GM04504 (cell line): ENCODE measurements around the gene CIB1.
"Not testable (repeated sequence)": the region's sequence is repeated elsewhere in the genome, so short reads cannot be mapped to it uniquely, and the experiment has no call there.

ENCODE experiments used
- DNase-seq: peaks from one replicate; pipeline ENCODE4 v3.0.0-alpha.2; 2012; ENCODE audit warnings: low read depth

The CIB1 gene

GRCh38 chr15:90192961-90193786 is 40.6 kb downstream of the CIB1 start:
- no peak for DNase-seq

DNA sequence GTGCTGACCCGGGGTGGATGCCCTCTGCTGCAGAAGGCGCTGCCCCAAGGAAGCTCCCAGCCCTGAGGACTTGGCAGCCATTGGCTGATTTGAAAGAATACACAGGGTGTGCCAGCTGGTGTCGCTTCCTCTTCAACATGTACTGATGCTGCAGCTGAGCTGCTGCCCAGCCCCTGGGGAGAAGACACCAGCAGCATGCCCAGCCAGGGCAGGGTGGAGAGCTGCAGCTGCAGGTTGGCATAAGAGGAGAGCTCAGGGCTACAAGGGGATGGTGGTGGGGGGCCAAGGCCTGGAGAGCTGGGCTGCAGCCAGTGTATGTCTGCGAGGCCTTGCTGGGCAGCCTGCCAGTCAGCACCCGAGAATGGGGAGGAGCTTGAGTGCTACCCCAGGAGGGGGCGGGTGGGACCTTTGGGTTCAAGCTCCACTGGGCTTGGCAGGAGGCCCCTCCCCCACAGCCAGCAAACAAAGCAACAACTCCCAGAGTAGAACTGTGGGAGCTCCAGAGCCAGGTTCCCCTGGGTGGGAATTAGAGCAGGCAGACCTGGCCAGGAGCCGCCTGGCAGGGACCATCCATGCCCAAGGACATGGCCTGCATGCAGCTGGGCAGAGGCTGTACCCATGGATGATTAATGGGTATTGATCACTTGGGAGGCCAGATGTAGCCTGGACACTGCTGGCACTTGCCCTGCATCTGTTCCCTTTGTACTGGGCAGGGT is 41.8 kb downstream of the CIB1 start:
- no peak for DNase-seq

DNA sequence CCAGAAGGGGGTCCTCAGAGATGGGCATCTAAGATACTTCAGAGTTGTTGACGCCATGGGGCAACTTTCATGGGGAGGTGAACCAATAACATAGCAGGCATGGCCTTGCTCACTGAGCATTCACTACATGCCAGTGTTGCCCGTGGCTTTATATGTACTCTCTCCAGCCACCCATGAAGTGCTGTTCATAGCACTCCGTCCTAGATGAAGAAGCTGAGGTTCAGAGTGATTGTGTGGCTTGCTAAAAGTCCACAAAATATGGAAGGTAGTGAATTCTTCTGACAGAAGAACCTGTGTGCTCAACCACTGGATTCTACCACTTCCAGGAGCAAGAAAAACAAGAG is 42.4 kb downstream of the CIB1 start:
- no peak for DNase-seq

DNA sequence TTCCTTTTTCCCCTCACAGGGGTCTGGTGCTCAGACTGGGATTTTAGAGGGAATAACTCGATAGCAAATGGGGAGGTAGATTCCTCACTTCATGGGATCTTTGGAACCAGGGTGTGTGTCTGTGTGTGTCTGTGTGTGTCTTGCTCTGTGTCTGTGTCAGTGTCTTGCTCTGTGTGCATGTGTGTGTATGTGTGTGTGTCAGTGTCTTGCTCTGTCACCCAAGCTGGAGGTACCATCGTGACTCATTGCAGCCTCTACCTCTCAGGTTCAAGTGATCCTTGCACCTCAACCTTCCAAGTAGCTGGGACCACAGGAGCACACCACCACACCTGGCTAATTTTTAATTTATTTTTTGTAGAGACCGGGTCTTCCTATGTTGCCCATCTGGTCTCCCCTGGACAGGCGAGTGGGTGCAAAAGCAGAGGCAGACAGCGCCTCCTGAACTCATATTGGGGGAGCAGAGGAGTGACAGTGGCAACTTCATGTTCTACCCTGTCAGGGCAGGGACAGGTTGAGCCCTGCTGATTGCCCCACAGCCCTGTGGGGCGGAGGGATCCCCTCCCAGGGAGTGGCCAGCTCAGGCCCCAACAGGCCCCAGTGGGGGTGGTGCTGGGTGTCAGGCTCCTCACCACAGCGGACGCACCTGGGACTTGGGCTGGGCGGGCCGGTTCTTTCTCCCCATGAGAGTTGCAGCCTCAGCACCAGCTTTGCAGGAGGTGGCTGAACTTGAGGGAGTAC is 43.0 kb downstream of the CIB1 start:
- no peak for DNase-seq

- no peak for DNase-seq
Observed at GRCh38 chr15:90189781-90190467, 43.8 kb downstream of the CIB1 start.

DNA sequence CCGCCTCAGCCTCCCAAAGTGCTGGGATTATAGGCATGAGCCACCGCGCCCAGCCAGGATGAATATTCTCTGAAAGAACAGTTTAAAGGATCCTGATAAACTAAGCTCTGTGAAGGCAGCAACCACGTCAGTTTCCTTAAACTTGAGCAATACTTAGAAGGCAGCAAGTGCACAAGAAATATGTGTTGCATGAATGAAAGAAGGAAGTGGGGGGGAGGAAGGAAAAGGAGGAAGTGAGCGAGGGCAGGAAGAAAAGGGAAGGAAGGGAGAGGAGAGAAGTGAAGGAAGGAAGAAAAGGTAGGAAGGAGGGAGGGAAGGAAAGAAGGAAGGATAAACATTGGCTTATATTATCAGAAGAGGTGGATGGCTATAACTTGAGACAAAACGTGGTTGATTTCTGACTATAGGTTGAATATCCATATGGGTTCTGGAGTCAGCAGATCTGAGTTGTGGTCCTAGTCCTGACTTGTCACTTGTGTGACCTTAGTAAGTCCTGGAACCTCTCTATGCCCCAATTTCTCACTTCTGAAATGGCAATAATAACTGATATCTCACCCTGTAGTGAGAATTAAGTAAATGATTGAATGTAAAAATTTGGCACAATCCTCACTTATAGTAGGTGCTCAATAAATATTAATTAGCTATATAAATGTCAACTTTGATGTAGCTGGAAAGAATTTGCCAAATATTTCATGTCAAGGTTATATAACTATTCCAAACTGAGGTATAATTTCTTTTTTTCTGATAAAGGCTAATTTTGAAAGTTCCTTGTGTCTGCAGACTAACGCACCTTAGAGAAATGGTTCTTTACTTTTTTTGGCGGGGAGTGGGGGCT is 44.6 kb downstream of the CIB1 start:
- DNase-seq: no peak

DNA sequence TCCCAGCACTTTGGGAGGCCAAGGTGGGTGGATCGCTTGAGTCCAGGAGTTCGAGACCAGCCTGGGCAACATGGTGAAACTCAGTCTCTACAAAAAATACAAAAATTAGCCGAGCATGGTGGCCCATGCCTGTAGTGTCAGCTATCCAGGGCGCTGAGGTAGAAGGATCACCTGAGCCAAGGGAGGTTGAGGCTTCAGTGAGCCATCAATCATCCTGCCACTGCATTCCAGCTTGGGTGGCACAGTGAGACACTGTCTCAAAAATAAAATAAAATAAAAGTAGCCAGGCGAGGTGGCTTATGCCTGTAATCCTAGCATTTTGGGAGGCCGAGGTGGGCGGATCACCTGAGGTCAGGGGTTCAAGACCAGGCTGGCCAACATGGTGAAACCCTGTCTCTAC is 45.7 kb downstream of the CIB1 start:
- DNase-seq: not testable (repeated sequence)

DNA sequence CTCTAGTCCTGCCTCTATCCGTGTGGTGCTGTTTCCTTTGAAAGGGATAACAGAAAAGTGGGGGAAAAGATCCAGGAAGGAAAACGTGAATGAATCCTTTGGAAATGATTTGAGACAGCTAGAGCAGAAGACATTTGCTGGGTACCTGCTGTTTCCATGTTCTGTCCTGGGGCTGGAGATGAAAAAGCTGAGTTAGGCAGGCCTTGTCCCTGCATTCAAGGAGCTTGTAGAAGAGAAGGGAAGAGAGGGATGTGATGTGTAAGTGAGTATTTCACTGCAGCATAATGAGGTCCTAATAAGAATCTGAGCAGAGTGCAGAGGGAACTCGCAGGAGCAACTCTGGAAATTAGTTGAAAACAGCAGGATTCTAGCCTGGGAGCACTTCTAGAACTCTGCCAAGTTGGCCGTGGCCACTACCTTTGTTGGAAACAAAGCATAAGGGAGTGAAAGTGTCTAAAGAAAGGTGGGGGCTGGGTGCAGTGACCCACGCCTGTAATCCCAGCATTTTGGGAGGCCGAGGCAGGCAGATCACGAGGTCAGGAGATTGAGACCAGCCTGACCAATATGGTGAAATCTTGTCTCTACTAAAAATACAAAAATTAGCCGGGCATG is 46.4 kb downstream of the CIB1 start:
- no peak for DNase-seq

- no peak for DNase-seq
Observed at GRCh38 chr15:90184786-90185704, 48.7 kb downstream of the CIB1 start.

DNA sequence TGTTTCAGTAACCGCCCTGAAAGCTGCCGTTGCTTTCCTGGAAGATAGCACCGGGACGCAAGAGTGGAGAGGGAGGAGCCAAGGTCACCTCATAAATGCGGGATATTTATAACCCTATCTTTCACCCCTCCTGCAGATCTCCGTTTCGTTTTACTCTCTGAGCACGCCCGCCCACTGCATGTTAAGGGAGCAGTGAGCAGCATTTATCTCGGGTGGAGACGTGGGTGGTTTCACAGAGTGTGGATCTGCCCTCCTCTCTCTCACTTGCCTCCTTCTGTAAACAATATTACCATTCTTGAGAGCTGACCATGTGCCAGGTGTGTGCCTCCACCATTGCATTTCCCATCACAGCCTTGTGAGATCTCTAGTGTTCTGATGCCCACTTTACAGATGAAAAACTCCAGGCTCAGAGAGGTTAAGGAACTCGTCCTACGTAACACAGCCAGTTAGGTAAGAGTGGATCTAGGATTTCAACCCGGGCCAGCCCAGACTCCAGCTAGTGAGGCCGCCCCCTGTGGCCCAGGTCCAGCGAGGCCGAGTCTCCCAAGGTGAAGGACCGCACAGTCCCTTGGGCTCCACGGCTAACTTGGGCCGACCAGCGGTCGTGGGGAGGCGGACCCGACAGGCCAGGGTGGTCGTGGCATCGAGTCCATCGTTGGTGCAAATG is 49.5 kb downstream of the CIB1 start:
- DNase-seq: peak; percentile 34

DNA sequence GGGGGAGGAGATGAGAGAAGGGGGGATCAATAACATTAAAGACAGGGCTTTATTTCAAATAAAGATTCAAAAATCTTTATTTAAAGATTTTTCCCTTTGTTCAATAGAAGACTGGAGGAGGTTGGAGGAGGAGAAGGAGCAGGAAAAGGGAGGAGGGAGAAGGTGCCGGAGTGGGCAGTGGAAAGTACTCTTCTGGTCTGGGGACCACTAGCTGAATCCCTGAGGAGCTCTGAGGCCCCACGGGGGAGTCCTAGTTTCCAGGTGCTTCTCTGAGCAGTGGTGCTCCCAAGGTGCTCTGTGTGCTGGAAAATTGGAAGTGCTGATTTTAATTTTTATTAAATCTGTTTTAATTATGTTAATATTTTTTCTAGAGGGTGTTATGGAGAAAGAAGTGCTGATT is 52.0 kb downstream of the CIB1 start:
- no peak for DNase-seq
